GM23338 (cell line): ENCODE measurements around the gene TCEAL5. TPM values are rescaled to one million over a fixed set of nuclear protein-coding genes. Genes with fewer than 3 reads are reported as not detected.

ENCODE experiments used
- ATAC-seq: fragments of 200-7000 bp; cut with Tn5 transposase; 3 replicates; pipeline ENCODE4 v1.9.1; 2020
- DNase-seq: peaks from one replicate; pipeline ENCODE4 v3.0.0-alpha.2; 2015; ENCODE audit warnings: low spot score
- H2AFZ ChIP-seq: fragments of 200-600 bp; sonication (generic); 2 replicates; pipeline ENCODE4 v1.8.0; 2016; ENCODE audit warnings: antibody characterized with exemption, mild to moderate bottlenecking, moderate library complexity
- H3F3A ChIP-seq: fragments of 200-600 bp; sonication (generic); replicated peaks from 2 replicates; pipeline ENCODE4 v1.8.0; 2017; ENCODE audit warnings: antibody characterized with exemption, mixed run types, low read depth
- H3K27ac ChIP-seq: fragments of 200-600 bp; sonication (generic); 2 replicates; pipeline ENCODE4 v1.6.1; 2016; ENCODE audit warnings: low read depth
- H3K27me3 ChIP-seq: fragments of 200-600 bp; sonication (generic); 2 replicates; pipeline ENCODE4 v1.8.0; 2016; ENCODE audit warnings: mild to moderate bottlenecking, mixed run types, moderate library complexity; ENCODE audit not compliant: insufficient read depth
- H3K36me3 ChIP-seq: fragments of 200-600 bp; sonication (generic); 2 replicates; pipeline ENCODE4 v1.8.0; 2016; ENCODE audit warnings: mild to moderate bottlenecking; ENCODE audit not compliant: insufficient read depth
- H3K4me1 ChIP-seq: fragments of 200-600 bp; sonication (generic); 2 replicates; pipeline ENCODE4 v1.8.0; 2016; ENCODE audit warnings: mild to moderate bottlenecking, moderate library complexity; ENCODE audit not compliant: insufficient read depth
- H3K4me2 ChIP-seq: fragments of 200-600 bp; sonication (generic); 2 replicates; pipeline ENCODE4 v1.7.1; 2017; ENCODE audit warnings: mixed run types
- H3K4me3 ChIP-seq: fragments of 200-600 bp; sonication (generic); 2 replicates; pipeline ENCODE4 v1.6.1; 2016; ENCODE audit warnings: mixed run types
- H3K79me2 ChIP-seq: fragments of 200-600 bp; sonication (generic); replicated peaks from 2 replicates; pipeline ENCODE4 v1.8.0; 2017; ENCODE audit warnings: mild to moderate bottlenecking; ENCODE audit not compliant: insufficient read depth
- H3K9me2 ChIP-seq: fragments of 200-600 bp; sonication (generic); 2 replicates; pipeline ENCODE4 v1.8.0; 2017; ENCODE audit not compliant: insufficient read depth
- H4K20me1 ChIP-seq: fragments of 200-600 bp; sonication (generic); replicated peaks from 2 replicates; pipeline ENCODE4 v1.8.0; 2017; ENCODE audit warnings: mild to moderate bottlenecking; ENCODE audit not compliant: insufficient read depth
- H3K27ac Mint-ChIP-seq: 2 replicates; pipeline ENCODE4 v1.8.0; 2020; ENCODE audit warnings: inconsistent platforms, mild to moderate bottlenecking, moderate library complexity, mixed read lengths
- H3K27me3 Mint-ChIP-seq: 3 replicates; pipeline ENCODE4 v1.8.0; 2022; ENCODE audit warnings: low read depth, mild to moderate bottlenecking, moderate library complexity, mixed read lengths, inconsistent platforms; ENCODE audit not compliant: insufficient read depth, poor library complexity
- H3K36me3 Mint-ChIP-seq: 3 replicates; pipeline ENCODE4 v1.8.0; 2021; ENCODE audit warnings: low read depth, mild to moderate bottlenecking, inconsistent platforms, moderate library complexity, mixed read lengths
- H3K4me1 Mint-ChIP-seq: 3 replicates; pipeline ENCODE4 v1.8.0; 2020; ENCODE audit warnings: mild to moderate bottlenecking, inconsistent platforms, mixed read lengths
- H3K4me3 Mint-ChIP-seq: 3 replicates; pipeline ENCODE4 v1.8.0; 2021; ENCODE audit warnings: moderate library complexity, mild to moderate bottlenecking, inconsistent platforms, mixed read lengths
- H3K9me3 Mint-ChIP-seq: 3 replicates; pipeline ENCODE4 v1.8.0; 2020; ENCODE audit warnings: moderate library complexity, mild to moderate bottlenecking, inconsistent platforms, mixed read lengths
- CREB1 ChIP-seq: fragments of 250-450 bp; sonication (Bioruptor Pico); IDR thresholded peaks from 2 replicates; pipeline ENCODE4 v1.5.0; 2020; ENCODE audit warnings: low read depth, mild to moderate bottlenecking, moderate library complexity
- CTCF ChIP-seq, 2 experiments: fragments of 200-600 bp in 1 of 2; sonication (generic) in 1 of 2; conservative IDR thresholded peaks; 2 replicates each; pipeline versions ENCODE4 v1.5.1 to v1.6.1; 2016 to 2017; ENCODE audit warnings: antibody characterized with exemption in 2 of 2, low read depth in 2 of 2, mild to moderate bottlenecking in 2 of 2, moderate library complexity in 1 of 2
- EZH2 ChIP-seq: fragments of 200-600 bp; sonication (generic); IDR thresholded peaks from one replicate; pipeline ENCODE4 v1.8.0; 2017; ENCODE audit warnings: antibody characterized with exemption, mild to moderate bottlenecking, low read depth; ENCODE audit not compliant: unreplicated experiment
- EZH2phosphoT487 ChIP-seq: fragments of 200-600 bp; sonication (generic); IDR thresholded peaks from one replicate; pipeline ENCODE4 v1.8.1; 2018; ENCODE audit warnings: antibody characterized with exemption; ENCODE audit not compliant: unreplicated experiment
- JUNB ChIP-seq: IDR thresholded peaks from one replicate; pipeline ENCODE4 v1.6.1; 2016; ENCODE audit warnings: antibody characterized with exemption; ENCODE audit not compliant: unreplicated experiment
- NANOG ChIP-seq: IDR thresholded peaks from 2 replicates; pipeline ENCODE4 v1.6.1; 2016; ENCODE audit warnings: antibody characterized with exemption, borderline replicate concordance
- POLR2AphosphoS5 ChIP-seq: IDR thresholded peaks from 2 replicates; pipeline ENCODE4 v1.6.1; 2016; ENCODE audit warnings: antibody characterized with exemption, low read depth
- STAT1 ChIP-seq: IDR thresholded peaks from one replicate; pipeline ENCODE4 v1.6.1; 2016; ENCODE audit warnings: antibody characterized with exemption; ENCODE audit not compliant: unreplicated experiment
- ZNF114 ChIP-seq: fragments of 250-450 bp; sonication (Bioruptor Pico); IDR thresholded peaks from 2 replicates; pipeline ENCODE4 v1.5.0; 2020; ENCODE audit warnings: mild to moderate bottlenecking, moderate library complexity
- ZNF331 ChIP-seq: fragments of 250-450 bp; sonication (Bioruptor Pico); IDR thresholded peaks from 2 replicates; pipeline ENCODE4 v1.5.0; 2020; ENCODE audit warnings: low read depth, mild to moderate bottlenecking, moderate library complexity
- polyA plus RNA-seq: library from polyadenylated mRNA; unstranded; fragments of >200 nt; fragmentation: Nextera tagmentation; extraction: Ambion mirVana; gene quantifications from 2 replicates; pipeline ENCODE4 v1.2.1, GENCODE V29; 2016
- total RNA-seq: library from RNA; depleted of rRNA; stranded (reverse); fragments of >200 nt; shearing (Covaris generic); gene quantifications from 2 replicates; pipeline ENCODE4 v1.2.3, GENCODE V29; 2014
- TF ChIP-seq, protein P1 (sequence below): fragments of 250-450 bp; sonication (Bioruptor Pico); IDR thresholded peaks from 2 replicates; pipeline ENCODE4 v1.5.0; 2020; ENCODE audit warnings: mild to moderate bottlenecking, moderate library complexity
- TF ChIP-seq, protein P2 (sequence below): IDR thresholded peaks from 2 replicates; pipeline ENCODE4 v1.6.1; 2016; ENCODE audit warnings: antibody characterized with exemption

Gene TCEAL5
- total and polyA plus RNA-seq, 2 experiments from 2014 or later = 1.8 to 22.4 TPM

DNA sequence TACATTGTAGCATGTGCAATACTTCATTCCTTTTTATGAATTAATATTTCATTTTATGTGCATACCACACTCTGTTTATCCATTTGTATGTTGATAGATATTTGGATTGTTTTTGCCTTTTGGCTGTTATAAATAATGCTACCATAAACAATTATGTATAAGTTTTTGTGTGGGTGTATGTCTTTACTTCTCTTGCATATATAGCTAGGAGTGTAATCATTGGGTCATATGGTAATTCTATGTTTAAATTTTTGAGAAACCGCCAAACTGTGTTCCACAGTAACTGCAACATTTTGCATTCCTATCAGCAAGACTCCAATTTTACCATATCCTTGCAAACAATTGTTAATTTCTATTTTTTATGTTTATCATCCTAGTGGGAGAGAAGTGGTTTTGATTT, 3.1 kb upstream of the TCEAL5 start:
- Histone ChIP-seq H3K79me2 (no peaks in the 10 kb centered on the region), H3K27ac (no peak overlapping the region), H2AFZ (no peak overlapping the region), H3F3A (no peaks in the 10 kb centered on the region), H3K27me3 (peaks cover 3% of the 10 kb centered on the region; the same call in 1 of the 2 replicates), H3K4me1 (peaks cover 7% of the 10 kb centered on the region), H3K4me3 (no peak overlapping the region), H3K4me2 (no peak overlapping the region), H3K9me2 (no peaks in the 10 kb centered on the region), H4K20me1 (no peaks in the 10 kb centered on the region), H3K36me3 (no peaks in the 10 kb centered on the region)
- ATAC-seq (no peak), DNase-seq (no peak)
- no peak overlapping the region for H3K4me3 Mint-ChIP-seq
- TF ChIP-seq EZH2 = no peak
- no peak for TF ChIP-seq JUNB
- peaks cover 9% of the 10 kb centered on the region for H3K27me3 Mint-ChIP-seq
- peaks cover 17% of the 10 kb centered on the region for H3K9me3 Mint-ChIP-seq
- peaks cover 24% of the 10 kb centered on the region for H3K4me1 Mint-ChIP-seq
- peaks cover 3% of the 10 kb centered on the region; the same call in 1 of the 3 replicates for H3K36me3 Mint-ChIP-seq
- no peak overlapping the region for H3K27ac Mint-ChIP-seq

DNA sequence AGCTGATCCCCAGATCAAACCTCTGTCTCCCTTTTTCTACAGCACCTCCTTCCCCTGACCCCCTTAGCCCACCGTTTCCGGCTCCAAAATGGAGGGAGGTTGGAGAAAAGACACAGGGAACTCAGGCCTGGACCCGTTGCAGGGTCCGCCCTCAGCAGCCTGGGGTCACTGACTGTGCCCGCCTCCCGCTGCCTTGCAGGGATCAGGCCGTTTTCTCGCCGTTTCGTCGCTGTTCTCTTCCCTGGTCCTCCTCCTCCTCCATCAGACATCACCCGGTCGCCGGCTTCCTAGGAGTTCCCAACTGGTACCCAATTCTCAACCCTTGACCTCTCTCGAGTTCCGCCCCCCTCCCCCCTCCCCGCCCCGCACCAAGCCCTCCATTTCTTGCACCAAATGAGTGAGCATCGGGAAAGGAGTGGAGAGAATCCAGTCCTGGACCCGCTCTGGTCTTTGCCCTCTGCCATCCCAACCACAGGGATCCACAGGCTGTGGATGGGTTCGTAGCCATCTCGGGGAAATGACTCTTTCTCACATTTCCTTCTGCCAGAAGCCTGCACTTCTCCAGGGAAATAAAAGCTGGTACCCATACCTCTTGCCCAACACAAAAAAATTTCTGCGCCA, 493 bp downstream of the TCEAL5 start:
- ATAC-seq (peak; percentile 77), DNase-seq (peak; percentile 41)
- Histone ChIP-seq H3K9me2 (no peaks in the 10 kb centered on the region), H3K27me3 (peaks cover 3% of the 10 kb centered on the region; the same call in 1 of the 2 replicates), H2AFZ (peak overlapping the region; percentile 69; the same call in 1 of the 2 replicates), H3K79me2 (no peaks in the 10 kb centered on the region), H3K4me2 (peak overlapping the region; percentile 79), H3K4me1 (peaks cover 7% of the 10 kb centered on the region), H3K36me3 (no peaks in the 10 kb centered on the region), H3F3A (no peaks in the 10 kb centered on the region), H3K4me3 (peak overlapping the region; percentile 63), H4K20me1 (no peaks in the 10 kb centered on the region), H3K27ac (no peak overlapping the region)
- peaks cover 24% of the 10 kb centered on the region for H3K4me1 Mint-ChIP-seq
- H3K4me3 Mint-ChIP-seq = peak overlapping the region; percentile 83
- peaks cover 14% of the 10 kb centered on the region for H3K27me3 Mint-ChIP-seq
- TF ChIP-seq, protein P1, sequence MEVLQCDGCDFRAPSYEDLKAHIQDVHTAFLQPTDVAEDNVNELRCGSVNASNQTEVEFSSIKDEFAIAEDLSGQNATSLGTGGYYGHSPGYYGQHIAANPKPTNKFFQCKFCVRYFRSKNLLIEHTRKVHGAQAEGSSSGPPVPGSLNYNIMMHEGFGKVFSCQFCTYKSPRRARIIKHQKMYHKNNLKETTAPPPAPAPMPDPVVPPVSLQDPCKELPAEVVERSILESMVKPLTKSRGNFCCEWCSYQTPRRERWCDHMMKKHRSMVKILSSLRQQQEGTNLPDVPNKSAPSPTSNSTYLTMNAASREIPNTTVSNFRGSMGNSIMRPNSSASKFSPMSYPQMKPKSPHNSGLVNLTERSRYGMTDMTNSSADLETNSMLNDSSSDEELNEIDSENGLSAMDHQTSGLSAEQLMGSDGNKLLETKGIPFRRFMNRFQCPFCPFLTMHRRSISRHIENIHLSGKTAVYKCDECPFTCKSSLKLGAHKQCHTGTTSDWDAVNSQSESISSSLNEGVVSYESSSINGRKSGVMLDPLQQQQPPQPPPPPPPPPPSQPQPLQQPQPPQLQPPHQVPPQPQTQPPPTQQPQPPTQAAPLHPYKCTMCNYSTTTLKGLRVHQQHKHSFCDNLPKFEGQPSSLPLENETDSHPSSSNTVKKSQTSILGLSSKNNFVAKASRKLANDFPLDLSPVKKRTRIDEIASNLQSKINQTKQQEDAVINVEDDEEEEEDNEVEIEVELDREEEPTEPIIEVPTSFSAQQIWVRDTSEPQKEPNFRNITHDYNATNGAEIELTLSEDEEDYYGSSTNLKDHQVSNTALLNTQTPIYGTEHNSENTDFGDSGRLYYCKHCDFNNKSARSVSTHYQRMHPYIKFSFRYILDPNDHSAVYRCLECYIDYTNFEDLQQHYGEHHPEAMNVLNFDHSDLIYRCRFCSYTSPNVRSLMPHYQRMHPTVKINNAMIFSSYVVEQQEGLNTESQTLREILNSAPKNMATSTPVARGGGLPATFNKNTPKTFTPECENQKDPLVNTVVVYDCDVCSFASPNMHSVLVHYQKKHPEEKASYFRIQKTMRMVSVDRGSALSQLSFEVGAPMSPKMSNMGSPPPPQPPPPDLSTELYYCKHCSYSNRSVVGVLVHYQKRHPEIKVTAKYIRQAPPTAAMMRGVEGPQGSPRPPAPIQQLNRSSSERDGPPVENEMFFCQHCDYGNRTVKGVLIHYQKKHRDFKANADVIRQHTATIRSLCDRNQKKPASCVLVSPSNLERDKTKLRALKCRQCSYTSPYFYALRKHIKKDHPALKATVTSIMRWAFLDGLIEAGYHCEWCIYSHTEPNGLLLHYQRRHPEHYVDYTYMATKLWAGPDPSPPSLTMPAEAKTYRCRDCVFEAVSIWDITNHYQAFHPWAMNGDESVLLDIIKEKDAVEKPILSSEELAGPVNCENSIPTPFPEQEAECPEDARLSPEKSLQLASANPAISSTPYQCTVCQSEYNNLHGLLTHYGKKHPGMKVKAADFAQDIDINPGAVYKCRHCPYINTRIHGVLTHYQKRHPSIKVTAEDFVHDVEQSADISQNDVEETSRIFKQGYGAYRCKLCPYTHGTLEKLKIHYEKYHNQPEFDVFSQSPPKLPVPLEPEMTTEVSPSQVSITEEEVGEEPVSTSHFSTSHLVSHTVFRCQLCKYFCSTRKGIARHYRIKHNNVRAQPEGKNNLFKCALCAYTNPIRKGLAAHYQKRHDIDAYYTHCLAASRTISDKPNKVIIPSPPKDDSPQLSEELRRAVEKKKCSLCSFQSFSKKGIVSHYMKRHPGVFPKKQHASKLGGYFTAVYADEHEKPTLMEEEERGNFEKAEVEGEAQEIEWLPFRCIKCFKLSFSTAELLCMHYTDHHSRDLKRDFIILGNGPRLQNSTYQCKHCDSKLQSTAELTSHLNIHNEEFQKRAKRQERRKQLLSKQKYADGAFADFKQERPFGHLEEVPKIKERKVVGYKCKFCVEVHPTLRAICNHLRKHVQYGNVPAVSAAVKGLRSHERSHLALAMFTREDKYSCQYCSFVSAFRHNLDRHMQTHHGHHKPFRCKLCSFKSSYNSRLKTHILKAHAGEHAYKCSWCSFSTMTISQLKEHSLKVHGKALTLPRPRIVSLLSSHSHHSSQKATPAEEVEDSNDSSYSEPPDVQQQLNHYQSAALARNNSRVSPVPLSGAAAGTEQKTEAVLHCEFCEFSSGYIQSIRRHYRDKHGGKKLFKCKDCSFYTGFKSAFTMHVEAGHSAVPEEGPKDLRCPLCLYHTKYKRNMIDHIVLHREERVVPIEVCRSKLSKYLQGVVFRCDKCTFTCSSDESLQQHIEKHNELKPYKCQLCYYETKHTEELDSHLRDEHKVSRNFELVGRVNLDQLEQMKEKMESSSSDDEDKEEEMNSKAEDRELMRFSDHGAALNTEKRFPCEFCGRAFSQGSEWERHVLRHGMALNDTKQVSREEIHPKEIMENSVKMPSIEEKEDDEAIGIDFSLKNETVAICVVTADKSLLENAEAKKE = no peak
- TF ChIP-seq JUNB = no peak
- TF ChIP-seq EZH2 = no peak
- TF ChIP-seq, protein P2, sequence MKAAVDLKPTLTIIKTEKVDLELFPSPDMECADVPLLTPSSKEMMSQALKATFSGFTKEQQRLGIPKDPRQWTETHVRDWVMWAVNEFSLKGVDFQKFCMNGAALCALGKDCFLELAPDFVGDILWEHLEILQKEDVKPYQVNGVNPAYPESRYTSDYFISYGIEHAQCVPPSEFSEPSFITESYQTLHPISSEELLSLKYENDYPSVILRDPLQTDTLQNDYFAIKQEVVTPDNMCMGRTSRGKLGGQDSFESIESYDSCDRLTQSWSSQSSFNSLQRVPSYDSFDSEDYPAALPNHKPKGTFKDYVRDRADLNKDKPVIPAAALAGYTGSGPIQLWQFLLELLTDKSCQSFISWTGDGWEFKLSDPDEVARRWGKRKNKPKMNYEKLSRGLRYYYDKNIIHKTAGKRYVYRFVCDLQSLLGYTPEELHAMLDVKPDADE = no peak
- TF ChIP-seq ZNF331 = no peak
- no peak for TF ChIP-seq STAT1
- no peak for TF ChIP-seq EZH2phosphoT487
- TF ChIP-seq CTCF (conservative IDR thresholded peaks at IDR 0.05; ENCODE audit: low read depth in 2 of 2) = no peak
- TF ChIP-seq ZNF114 (CRISPR knock-in tag) = no peak
- no peak for TF ChIP-seq POLR2AphosphoS5
- no peak for TF ChIP-seq NANOG
- no peak for TF ChIP-seq CREB1 (CRISPR knock-in tag)
- H3K36me3 Mint-ChIP-seq = no peaks in the 10 kb centered on the region; the same call in 2 of the 3 replicates
- H3K9me3 Mint-ChIP-seq = no peaks in the 10 kb centered on the region
- no peak overlapping the region for H3K27ac Mint-ChIP-seq
